ENCODE results near the gene OSCP1.
A peak's percentile ranks its signal among the peaks of the same experiment; 100 is the strongest.

Gene OSCP1

DNA sequence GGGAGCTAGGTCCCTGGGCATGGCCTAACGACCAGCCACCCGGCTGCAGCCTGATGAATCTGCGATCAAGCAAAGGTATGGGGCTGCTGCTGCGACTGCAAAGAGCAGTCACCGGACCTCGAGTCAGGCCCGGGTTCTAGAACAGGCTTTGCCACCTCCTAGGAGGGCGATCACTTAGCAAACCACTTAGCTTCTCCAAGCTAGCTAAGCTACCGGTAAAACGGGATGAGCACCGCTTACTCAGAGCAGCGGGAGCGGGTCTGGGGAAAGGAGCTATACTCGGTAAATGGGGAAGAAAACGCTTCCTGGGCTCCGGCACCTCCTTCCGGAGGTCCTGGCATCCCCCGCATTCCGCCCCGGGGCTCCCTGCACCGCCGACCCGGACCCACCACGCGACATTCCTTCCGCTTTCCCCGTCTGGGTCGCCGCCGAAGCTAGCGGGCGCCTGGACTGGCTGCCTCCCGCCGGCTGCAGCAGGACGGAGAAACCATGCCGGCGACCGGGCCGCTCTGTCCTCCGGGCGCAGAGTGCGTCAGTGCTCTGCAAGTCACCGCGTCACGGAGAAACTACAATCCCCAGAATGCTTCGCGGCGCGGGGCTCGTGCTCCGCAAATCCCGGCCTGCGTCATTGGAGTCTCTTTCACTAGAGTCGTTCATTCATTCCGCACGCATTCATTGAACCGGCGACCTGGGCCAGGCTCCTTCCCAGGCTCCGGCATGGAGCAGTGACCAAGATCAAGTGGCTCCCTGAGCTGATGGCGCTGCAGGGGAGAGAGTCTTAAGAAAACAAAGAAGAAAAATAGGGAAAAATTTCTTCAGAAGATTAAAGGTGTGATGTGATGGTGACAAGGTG, 52.6 kb downstream of the OSCP1 start, which contains the start of gene LSM10:
Gene LSM10 (minus strand): TSS at position 531 of the 853 bp plus-strand sequence. CDS start 3,779 bp downstream, outside the sequence.
- H3K4me3 ChIP-seq (ENCODE audit: low read depth, low read length), result peak within 1 kb of the TSS; percentile 81
- TF ChIP-seq, protein P1, sequence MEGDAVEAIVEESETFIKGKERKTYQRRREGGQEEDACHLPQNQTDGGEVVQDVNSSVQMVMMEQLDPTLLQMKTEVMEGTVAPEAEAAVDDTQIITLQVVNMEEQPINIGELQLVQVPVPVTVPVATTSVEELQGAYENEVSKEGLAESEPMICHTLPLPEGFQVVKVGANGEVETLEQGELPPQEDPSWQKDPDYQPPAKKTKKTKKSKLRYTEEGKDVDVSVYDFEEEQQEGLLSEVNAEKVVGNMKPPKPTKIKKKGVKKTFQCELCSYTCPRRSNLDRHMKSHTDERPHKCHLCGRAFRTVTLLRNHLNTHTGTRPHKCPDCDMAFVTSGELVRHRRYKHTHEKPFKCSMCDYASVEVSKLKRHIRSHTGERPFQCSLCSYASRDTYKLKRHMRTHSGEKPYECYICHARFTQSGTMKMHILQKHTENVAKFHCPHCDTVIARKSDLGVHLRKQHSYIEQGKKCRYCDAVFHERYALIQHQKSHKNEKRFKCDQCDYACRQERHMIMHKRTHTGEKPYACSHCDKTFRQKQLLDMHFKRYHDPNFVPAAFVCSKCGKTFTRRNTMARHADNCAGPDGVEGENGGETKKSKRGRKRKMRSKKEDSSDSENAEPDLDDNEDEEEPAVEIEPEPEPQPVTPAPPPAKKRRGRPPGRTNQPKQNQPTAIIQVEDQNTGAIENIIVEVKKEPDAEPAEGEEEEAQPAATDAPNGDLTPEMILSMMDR (IDR thresholded peaks at IDR 0.05; ENCODE audit: low read depth, low read length, missing control alignments), result no peak
- peak; percentile 77 for DNase-seq (ENCODE audit: low read depth)

DNA sequence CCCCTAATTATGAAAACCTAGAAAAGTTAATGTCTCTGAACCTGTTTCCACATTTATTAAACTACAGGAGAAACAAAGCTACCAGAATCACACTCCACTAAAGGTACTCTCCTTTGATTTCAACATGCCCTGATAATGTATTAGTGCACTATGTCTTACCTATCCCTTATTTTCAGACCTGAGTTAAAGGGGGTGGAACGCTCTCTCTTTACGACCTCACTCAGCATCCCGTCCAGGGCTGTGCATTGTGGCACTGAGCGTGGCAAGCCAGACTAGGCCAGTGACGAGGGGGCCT, 53.2 kb downstream of the OSCP1 start:
- TF ChIP-seq, protein P1 (IDR thresholded peaks at IDR 0.05; ENCODE audit: low read depth, low read length, missing control alignments), result no peak
- no peak for DNase-seq (ENCODE audit: low read depth)
- H3K4me3 ChIP-seq (ENCODE audit: low read depth, low read length), result peak overlapping the region; percentile 81

DNA sequence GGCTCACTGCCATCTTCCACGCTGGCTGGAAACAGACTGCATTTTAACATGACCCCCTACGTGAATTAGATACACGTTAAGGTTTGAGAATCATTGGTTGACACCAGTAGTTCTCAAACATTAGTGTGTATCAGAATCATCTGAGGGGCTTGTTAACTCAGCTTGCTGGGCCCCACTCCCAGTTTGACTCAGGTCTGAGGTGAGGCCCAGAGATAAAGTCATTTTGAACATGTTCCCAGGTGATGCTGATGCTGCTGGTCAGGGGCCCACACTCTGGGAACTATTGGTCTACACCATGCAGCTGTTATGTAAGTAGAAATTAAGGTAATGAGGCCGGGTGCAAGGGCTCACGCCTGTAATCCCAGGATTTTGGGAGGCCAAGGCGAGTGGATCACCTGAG, 53.9 kb downstream of the OSCP1 start:
- peak overlapping the region; percentile 81; the same call in 1 of the 2 replicates for H3K4me3 ChIP-seq (ENCODE audit: low read depth, low read length)

DNA sequence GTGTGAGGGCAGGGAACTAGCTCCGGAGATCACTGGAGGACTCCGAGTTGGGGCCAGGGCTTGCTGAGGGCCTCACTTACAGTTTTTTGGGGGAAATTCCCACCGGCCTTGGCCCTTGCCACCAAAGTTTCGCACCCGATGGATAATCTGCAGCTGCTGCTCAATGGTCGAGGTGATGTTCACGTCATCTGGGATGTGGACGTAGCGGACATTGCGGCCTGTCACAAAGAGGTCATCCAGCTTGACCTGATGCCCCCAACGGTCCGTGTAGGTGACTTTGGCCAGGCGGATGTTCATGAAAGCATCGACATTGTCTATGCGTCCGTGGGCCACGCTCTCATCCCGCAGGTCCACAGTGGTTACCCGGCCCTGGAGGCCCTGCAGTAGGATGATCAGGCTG, 56.6 kb downstream of the OSCP1 start:
- TF ChIP-seq, protein P1 (IDR thresholded peaks at IDR 0.05; ENCODE audit: low read depth, low read length, missing control alignments), result no peak
- DNase-seq (ENCODE audit: low read depth), result no peak
- no peak overlapping the region for H3K4me3 ChIP-seq (ENCODE audit: low read depth, low read length)

More for the DNA sequence above, 53.9 kb downstream of the OSCP1 start:
- TF ChIP-seq, protein P1 (IDR thresholded peaks at IDR 0.05; ENCODE audit: low read depth, low read length, missing control alignments), result no peak
- no peak for DNase-seq (ENCODE audit: low read depth)

DNA sequence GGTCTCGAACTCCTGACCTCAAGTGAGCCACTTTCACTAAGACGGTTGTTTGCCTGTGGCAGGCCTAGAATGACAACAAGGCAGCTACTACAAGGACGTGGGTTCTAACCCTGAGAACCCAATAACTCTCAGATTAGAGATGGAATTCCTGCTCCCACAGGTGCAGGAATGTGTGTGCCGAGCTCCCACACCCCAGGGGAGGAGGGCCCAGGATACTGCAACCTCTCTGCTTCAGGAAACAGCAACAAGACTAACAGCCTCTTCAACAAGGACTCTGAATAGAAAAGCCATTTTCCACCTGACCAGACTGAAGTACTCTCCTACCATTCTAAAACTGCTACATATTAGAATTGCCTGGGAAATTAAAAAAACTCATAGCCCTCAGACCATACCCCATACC, 57.4 kb downstream of the OSCP1 start:
- H3K4me3 ChIP-seq (ENCODE audit: low read depth, low read length), result no peak overlapping the region
- TF ChIP-seq, protein P1 (IDR thresholded peaks at IDR 0.05; ENCODE audit: low read depth, low read length, missing control alignments), result no peak
- DNase-seq (ENCODE audit: low read depth), result no peak

DNA sequence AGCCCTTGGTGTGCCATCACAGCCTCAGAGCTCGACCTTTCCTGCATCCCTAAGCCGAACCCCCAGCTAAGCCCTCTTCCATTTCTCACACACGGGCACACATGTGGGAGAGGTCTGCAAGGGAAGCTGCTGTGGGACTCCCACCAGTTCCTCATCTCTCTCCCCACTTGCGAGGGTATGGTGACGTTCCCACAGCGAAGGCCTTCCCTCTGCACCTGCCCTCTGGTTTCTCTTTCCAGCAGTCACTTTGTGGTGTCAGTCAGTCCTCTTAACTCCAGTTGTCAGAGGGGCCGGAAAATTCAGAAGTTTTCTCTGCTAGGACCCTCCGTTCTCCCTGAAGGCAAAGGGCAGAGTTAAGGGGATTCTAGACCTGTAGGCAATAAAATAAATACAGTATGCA, 59.0 kb downstream of the OSCP1 start:
- H3K4me3 ChIP-seq (ENCODE audit: low read depth, low read length), result no peak overlapping the region
- no peak for DNase-seq (ENCODE audit: low read depth)
- TF ChIP-seq, protein P1 (IDR thresholded peaks at IDR 0.05; ENCODE audit: low read depth, low read length, missing control alignments), result no peak

DNA sequence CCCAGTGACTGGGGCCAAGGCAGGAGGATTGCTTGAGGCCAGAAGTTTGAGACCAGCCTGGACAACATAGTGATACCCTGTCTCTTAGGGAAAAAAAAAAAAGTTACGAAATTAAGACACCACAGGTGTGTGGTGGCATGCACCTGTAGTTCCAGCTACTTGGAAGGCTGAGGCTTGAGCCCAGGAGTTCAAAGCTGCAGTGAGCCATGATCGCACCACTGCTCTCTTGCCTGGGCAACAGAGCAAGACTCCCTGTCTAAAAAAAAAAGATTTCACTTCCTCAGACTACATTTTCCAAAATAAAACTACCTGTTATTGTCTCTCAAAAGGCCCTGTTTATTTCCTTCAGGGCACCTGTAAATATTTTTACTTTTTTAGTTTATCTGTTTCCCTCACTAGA, 59.8 kb downstream of the OSCP1 start:
- no peak for DNase-seq (ENCODE audit: low read depth)
- H3K4me3 ChIP-seq (ENCODE audit: low read depth, low read length), result no peak overlapping the region
- TF ChIP-seq, protein P1 (IDR thresholded peaks at IDR 0.05; ENCODE audit: low read depth, low read length, missing control alignments), result no peak
